HG03378 (cell line): ENCODE data around the gene PLSCR2.
"Not testable (repeated sequence)": the region's sequence is repeated elsewhere in the genome, so short reads cannot be mapped to it uniquely, and the experiment has no call there.

Experiments used
- ATAC-seq: cut with Tn5 transposase; IDR thresholded peaks from one replicate; pipeline ENCODE4 v1.9.1; 2021; ENCODE audit warnings: mild to moderate bottlenecking, moderate library complexity; ENCODE audit not compliant: unreplicated experiment

PLSCR2 gene

DNA sequence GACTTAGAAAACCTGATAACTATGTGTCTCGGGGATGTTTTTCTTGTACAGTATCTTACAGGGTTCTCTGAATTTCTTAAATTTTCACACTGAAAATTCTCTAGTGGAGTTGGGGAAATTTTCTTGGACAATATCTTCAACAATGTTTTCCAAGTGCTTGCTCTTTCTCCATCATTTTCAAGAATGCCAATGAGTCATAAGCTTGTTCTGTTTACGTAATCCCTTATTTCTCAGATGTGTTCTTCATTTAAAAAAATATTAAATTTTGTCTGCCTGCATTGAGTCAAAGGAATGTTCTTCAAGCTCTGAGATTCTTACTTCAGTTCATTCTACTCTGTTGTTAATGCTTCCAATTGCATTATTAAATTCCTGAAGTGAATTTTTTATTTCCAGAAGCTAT, 21.9 kb upstream of the PLSCR2 start:
- no peak for ATAC-seq

DNA sequence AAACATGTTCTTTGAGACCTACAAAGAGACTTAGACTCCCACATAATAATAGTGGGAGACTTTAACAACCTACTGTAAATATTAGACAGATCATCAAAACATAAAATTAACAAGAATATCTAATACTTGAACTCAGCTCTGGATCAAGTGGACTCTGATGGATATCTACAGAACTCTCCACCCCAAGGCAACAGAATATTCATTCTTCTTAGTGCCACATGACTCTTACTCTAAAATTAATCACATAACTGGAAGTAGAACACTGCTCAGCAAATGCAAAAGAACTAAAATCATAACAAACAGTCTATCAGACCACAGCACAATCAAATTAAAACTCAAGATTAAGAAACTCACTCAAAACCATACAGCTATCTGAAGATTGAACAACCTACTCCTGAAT, 15.9 kb upstream of the PLSCR2 start:
- no peak for ATAC-seq

DNA sequence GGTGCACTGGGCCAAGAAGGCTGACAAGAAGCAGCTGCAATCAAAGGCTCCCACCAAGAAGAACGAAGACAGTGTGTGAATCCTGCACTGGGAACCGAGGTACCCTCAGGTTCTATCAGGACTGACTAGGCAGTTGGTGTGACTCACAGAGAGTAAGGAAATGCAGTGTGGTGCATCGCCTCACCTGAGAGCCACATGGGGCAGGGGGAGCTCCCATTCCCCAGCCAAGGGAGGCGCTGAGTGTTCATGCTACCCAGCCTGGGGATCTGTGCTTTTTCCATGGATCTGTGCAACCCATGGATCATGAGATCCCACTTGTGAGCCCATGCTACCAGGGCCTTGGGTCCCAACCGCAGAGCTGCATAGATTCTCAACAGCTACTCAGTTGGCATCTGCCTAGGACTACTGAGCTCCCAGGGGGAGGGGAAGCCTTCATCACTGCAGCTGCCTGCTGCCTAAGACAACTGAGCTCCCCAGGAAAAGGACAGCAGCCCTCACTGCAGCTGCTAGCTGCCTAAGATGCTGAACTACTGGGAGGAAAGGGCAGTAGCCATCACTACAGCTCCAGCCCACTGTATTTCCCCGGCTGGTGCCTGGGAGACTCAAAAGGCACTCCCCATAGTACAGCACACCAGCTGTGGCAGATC, 6.9 kb upstream of the PLSCR2 start:
- ATAC-seq = no peak

DNA sequence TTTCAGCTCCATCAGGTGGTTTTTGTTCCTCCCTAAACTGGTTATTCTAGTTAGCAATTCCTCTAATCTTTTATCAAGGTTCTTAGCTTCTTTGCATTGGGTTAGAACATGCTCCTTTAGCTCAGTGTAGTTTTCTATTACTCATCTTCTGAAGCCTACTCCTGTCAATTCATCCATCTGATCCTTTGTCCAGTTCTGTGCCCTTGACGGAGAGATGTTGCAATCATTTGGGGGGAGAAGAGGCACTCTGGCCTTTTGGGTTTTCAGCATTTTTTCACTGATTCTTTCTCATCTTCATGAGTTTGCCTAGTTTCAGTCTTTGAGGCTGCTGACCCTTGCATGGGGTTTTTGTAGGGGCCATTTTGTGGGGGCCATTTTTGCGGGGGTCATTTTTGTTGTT, 5.6 kb upstream of the PLSCR2 start:
- ATAC-seq = not testable (repeated sequence)

DNA sequence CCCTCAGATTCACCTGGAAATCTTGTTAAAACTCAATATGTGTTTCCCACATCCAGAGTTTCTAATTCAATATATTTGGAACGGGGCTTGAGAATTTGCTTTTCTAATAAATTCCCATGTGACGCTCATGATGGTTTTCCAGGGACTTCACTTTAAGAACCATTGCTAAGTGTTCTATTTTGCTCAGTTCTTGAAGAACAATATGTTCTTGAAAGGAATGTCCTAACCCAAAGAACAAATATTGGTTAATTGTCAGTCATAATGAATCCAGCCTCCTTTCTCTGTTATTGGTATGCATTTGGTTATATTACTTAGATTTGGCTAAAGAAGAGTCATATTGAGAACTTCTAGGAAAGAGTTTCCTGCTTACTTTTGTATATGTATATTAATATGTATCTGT, 4.4 kb upstream of the PLSCR2 start:
- no peak for ATAC-seq

DNA sequence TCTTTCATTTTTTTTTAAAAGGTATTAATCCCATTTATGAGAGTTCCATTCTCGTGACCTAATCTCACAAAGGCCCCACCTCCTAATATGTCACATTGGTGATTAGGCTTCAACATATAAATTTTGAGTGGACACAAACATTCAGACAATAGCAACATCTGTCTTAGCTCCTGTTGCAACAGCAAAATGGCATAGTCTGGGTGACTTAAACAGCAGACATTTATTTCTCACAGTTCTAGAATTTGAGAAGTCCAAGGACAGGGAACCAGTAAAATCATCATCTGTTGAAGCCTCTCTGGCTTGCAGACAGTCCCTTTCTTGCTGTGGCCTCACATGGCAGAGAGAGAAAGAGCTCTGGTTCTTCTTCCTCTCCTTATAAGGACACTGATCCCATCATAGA, 3.2 kb upstream of the PLSCR2 start:
- no peak for ATAC-seq

DNA sequence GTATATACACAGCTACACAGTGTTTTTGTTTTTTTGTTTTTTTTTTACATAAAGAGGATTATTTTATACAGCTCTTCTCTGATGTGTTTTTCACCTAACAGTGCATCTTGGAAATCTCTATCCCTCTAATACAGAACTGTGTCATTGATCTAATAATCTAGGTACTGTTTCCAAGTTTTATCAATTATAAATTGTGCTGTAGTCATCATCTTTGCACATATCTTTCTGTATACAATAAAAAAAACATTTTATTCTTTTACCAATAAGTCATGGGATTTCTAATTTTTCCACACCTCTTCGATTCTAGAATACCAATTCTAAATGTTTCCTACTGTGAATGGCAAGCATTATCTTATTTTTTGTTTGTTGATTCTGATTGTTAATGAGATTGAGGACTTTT, 1.7 kb upstream of the PLSCR2 start:
- ATAC-seq = no peak

DNA sequence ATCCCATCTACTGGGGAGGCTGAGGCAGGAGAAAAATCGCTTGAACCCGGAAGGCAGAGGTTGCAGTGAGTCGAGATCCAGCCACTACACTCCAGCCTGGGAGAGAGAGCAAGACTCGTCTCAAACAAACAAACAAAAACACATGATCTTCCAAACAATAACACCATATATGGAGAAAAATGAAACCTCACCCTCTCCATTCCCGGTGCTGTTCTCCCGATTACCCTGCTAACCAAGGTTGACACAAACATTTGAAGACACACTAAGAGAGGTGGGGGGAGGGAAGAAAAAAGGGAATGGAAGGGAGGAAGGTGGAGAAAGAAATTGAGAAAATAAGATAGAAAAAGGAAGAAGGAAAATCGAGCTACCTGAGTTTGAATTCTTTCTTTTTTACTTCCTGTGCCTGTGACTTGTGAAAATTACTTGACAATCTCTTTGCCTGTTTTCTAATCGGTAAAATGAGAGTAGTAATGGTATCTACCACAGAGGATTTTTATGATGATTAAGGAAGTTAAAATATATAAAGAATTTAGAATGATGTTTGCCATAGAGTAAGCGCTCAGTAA, 1.1 kb upstream of the PLSCR2 start:
- no peak for ATAC-seq

DNA sequence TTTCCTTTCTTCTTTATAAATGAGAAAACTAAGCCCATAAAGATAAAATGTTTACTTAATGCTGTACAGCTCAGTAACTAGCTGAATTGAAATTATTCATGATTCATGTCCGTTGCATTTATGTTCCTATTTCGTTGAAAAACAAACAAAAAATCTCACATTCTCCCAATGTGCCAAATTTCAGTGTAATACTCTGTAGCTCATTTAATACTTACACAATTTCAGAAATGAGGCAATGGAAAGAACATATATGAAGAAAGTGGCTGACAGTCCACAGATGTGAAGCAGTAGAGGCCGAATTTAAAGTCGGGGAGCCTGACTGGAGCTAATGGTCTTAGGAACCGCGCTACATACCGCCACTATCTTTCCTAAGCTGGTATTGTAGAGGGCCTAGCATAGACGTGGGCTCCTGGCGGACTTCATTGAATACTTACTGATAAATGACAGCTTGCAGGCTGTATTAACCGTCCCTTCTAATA, 651 bp downstream of the PLSCR2 start:
- no peak for ATAC-seq

DNA sequence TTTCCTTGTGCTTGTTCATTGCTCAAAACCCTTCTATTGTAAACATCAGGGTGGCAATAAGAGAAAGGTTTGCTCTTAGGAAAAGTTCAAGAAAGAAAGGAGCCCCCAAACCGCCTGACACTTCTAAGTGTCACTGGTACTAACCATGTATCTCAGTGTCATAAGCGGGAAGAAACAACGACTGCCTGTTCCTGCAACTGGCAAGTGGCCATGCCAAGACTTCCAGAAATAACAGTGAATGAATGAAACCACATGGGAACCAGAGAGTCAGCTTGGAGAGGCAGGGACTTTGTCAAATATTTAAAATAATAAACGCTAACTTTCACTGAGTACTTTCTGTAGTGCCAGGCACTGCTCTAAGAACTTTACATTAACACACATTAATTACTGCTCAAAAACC, 1.1 kb downstream of the PLSCR2 start:
- no peak for ATAC-seq

DNA sequence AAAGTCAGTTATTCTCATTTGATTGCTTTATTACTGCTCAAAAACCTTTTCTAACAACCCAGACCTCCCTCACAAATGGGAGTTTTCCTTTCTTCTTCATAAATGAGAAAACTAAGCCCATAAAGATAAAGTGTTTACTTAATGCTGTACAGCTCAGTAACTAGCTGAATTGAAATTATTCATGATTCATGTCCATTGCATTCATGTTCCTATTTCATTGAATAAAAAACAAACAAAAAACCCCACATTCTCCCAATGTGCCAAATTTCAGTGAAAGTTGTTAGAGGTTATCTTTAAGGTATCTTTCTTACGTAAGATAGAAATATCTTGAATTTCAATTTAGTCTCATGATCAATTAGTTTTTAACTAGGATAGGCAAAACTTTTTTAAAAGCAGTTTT, 2.8 kb downstream of the PLSCR2 start:
- ATAC-seq = no peak

DNA sequence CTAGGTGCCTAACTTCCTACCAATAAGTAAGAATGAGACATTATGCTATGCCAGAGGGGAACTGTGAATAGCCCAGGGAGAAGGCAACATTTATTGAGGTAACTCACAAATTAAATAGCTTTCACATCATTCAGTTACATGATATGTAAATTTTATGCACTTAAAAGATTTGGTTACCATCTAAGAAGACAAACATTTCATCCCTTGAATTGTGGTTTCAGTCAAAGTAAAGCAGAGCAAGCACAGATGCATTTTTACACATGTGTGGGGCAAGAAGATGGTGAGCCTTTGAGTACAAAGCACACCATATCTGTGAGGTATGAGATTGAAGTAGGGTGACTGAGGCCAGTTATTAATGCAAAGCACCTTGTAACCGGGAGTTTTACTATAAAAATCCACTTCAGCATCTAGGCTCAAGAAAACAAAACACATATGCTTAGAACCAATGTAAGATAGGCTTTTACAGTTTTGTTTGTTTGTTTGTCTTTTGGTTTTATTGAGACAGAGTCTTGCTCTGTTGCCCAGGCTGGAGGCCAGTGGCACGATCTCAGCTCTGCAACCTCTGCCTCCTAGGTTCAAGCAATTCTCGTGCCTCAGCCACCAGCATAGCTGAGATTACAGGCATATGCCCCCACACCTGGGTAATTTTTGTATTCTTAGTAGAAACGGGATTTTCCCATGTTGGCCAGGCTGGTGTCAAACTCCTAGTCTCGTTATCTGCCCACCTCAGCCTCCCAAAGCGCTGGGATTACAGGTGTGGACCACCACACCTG, 3.5 kb downstream of the PLSCR2 start:
- no peak for ATAC-seq

DNA sequence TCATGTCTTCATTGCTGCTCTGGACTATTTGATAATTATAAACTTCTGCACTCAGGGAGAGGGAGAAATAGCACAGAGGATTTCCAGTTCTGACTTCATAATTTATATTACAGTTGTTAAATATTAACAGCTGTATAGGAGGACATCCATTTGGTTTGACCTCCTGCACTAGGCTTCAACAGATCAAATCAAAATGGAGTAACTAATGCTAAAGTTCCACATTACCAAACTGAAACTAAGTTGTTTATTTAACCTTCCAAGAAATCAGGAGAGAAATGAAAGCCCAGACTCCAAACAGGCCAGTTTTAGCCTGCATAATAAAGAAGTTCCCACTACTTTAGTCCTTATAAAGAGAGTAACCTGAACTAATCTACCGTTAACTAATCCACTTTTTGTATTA, 4.6 kb downstream of the PLSCR2 start:
- no peak for ATAC-seq

DNA sequence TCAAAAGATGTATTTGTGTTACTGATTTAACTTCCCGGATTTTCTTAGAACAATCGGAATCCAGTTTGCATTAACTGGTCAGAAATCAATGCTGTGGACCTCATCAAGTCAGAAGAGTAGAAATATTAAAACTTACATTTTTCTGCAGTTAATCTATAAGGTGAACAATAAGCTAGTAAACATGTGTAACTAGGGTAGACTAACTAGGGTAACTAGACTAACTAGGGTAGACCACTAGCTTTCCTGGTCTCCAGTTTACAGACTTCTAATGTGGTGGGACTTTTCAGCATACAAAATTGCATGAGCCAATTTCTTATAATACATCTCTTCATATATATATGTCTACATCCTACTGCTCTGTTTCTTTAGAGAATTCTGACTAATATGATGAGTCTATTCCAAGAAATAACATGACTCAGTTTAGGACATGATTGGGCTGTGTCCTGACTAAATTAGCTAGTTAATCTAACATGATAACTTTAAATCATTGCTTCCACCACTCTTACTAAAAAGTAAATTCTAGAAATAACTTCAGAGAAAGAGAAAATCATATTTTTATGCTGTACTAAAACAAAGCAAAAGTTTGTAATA, 5.3 kb downstream of the PLSCR2 start:
- no peak for ATAC-seq

DNA sequence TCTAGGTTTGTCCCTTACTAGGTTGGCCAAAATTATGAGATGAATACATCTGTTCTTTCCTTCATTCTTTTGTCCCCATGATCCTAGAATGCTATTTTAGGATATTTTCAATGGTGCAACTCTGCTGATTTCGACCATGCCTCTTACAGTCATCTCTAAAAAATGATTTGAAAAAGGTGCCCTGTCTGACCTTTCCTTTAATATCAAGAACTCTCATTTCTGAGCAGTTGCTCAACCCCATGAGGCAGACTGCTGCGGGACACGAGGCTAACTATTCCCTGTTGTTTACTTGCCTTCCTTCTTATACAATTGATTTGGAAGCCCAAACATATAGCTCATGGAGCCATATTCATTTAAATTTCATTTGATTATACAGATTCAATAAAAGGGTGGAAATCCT, 14.6 kb downstream of the PLSCR2 start:
- ATAC-seq = no peak

DNA sequence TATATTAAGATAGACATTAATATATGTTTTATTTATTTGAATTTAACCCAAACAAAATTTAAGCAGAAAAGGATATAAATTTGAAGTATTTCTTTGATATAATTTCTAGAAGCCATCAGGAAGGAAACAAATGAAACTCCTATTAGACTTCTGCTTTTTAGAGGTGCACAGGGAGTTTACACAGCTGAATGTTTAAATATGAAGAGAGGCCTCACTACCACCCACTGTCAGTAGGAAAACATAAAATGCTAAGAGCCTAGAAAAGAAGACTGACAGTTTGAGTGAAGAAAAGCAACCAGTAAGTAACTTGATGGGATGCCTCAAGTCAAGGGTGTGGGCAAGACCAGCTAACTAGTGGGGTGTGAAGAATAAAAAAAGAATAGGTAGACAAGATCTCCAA, 19.7 kb downstream of the PLSCR2 start:
- no peak for ATAC-seq

DNA sequence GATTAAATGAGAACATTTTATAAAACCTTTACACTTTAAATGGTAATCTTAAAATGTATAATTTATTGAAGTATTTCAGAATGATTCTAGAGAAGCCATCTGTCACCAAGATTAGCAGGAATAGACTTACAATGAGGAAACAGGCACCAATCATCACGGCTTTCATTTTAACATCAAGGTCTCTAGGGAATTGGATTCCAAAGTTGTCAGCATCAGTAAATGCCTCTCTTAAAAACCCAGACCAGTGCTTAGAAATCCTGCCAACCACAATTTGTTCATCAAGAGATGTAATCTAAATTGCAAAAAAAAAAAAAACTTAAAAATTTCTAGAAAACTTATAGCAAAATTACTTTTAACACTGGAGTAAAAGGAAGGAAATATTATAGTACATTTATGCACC, 20.3 kb downstream of the PLSCR2 start:
- ATAC-seq = no peak

DNA sequence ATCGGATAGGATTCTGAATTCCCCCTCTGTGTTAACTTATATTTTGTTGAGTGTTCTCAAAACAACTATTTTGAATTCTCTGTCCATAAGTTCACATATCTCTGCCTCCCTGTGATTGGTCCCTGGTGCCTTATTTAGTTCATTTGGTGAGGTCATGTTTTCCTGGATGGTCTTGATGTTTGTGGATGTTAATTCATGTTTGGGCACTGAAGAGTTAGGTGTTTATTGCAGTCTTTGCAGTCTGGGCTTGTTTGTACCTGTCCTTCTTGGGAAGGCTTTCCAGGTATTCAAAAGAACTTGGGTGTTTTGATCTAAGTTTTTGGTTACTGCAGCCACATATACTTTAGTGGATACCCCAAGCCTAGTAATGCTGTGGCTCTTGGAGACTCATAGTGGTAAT, 23.3 kb downstream of the PLSCR2 start:
- no peak for ATAC-seq

DNA sequence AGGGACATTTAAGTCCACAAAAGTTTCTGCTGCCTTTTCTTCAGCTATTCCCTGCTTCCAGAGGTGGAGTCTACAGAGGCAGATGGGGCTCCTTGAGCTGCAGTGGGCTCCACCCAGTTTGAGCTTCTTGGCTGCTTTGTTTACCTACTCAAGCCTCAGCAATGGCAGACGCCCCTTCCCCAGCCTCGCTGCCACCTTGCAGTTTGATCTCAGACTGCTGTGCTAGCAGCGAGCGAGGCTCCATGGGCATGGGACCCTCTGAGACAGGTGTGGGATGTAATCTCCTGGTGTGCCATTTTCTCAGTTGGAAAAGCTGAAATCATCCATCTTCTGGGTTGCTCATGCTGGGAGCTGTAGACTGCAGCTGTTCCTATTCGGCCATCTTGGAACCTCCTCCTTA, 29.1 kb downstream of the PLSCR2 start:
- ATAC-seq = not testable (repeated sequence)

DNA sequence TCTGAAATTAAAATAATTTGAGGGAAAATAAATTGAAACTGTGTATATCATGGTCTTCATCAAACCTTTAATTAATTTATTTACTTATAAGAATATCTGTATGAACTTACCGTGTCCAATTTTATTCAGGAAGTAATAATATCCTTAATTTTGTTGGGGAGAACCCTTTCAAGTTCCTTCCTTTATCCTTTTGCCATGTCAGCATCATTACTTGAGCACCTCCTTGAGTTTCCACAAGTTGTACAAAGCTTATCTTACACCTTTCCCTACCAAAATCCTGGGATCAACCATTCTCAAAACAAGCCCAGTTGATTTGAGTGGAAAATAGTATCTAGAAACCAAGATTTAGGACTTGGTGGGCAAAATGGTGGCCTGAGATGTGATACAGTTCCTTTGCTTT, 37.3 kb downstream of the PLSCR2 start:
- no peak for ATAC-seq

DNA sequence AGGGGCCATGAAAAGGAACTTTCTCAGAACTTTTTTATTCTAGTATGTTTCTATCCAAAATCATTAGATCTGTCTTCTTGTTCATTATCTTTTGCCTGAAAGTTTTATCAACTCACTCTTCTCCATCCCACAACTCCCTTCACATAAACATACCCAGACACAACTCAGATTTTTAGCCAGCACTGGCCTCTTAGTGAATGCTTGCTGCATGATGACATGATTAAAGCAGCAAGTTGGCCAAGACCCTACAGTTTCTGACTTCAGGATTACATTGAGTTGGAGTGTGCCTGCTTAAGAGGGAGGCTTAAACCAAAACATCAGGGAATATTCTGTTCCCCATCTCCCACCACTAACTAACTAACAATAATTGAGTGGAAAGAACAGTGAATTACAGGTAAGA, 38.1 kb downstream of the PLSCR2 start:
- ATAC-seq = no peak

DNA sequence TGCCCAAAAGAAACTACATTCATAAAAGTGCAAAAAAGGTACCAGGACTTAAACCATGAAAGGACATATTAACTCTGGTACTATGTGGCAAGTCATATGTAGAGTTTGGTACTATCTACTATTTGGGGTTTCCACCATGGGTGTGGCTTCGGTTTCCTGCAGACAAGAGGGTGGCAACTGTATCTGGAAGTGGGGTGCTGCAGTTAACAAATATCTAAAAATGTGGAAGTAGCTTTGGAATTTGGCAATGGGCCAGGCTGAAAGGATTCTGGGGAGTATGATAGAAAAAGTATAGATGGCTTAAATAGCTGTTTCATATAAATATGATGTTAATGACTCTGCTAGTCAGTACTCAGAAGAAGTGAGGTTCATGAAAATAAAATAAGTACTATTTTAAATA, 44.0 kb downstream of the PLSCR2 start:
- ATAC-seq = no peak
